HG03103 (cell line): Measurements from ENCODE around the gene EEA1.

Experiments
- ATAC-seq: cut with Tn5 transposase; IDR thresholded peaks from one replicate; pipeline ENCODE4 v1.9.1; 2021; ENCODE audit warnings: low read depth; ENCODE audit not compliant: unreplicated experiment

Gene EEA1

DNA sequence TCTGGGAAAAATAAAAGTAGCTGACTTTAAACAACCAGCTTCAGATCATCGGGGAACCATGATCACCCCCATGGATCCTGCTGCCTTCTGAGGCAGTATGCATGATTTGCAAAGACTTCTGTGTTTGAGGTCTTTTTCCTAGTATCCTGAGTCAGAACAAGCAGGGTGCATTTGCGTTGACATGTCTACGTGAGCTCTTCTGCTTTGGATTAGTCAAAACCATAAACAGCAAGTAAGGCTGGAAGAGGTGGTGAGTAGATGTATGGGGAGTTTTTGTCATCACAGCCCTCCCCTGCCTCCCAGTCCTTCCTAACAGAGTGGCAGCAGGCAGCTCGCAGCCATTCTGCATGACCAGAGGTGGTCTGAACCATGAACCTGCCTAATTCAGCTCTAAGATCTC is 202.2 kb downstream of the EEA1 start:
- no peak for ATAC-seq

DNA sequence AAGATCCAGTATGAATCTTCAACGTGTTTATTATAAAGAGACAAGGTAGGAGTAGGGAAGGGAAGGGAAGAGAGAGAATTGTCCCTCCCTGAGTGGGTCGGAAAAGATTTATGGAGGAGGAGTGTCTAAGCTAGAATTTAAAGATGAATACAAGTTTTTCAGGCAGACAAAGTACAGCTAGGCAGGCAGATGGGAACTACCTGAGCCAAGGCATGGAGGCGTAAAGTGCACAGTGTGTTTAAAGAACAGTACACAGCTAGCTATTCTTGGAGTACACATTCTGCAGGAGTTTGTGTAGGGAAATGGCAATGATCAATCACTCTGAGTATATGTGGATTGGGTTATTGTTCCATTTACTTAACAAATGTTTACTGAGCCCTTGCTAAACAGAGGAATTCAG is 206.2 kb downstream of the EEA1 start:
- ATAC-seq: no peak

GRCh38 chr12:92721656-92722055 is 207.4 kb downstream of the EEA1 start:
- ATAC-seq: no peak

- no peak for ATAC-seq
Observed at GRCh38 chr12:92721130-92721529, 208.0 kb downstream of the EEA1 start.
